Endodermal cell (in vitro differentiated cells): ENCODE results near the gene ANXA10. TPM values are rescaled to one million over a fixed set of nuclear protein-coding genes. Genes with fewer than 3 reads are reported as not detected.

Source experiments
- DNase-seq: peaks from one replicate; pipeline ENCODE4 v3.0.0-alpha.2; 2017
- H3K27ac ChIP-seq: 2 replicates; pipeline ENCODE4 v1.5.1; 2013; ENCODE audit warnings: mild to moderate bottlenecking, low read depth, low read length, moderate library complexity
- H3K27me3 ChIP-seq: 2 replicates; pipeline ENCODE4 v1.6.1; 2013; ENCODE audit warnings: mild to moderate bottlenecking, low read length, moderate library complexity; ENCODE audit not compliant: insufficient read depth, control insufficient read depth, poor library complexity, severe bottlenecking
- H3K36me3 ChIP-seq: 2 replicates; pipeline ENCODE4 v1.7.0; 2013; ENCODE audit warnings: mild to moderate bottlenecking, low read length, moderate library complexity; ENCODE audit not compliant: control insufficient read depth, insufficient read depth
- H3K4me1 ChIP-seq: one replicate; pipeline ENCODE4 v1.7.0; 2013; ENCODE audit warnings: low read length; ENCODE audit not compliant: control insufficient read depth, insufficient read depth
- H3K4me3 ChIP-seq: 2 replicates; pipeline ENCODE4 v1.5.1; 2013; ENCODE audit warnings: mild to moderate bottlenecking, low read length, moderate library complexity
- H3K9ac ChIP-seq: 2 replicates; pipeline ENCODE4 v1.6.1; 2013; ENCODE audit warnings: mild to moderate bottlenecking, low read length, moderate library complexity; ENCODE audit not compliant: poor library complexity, severe bottlenecking; ENCODE audit errors: extremely low read depth
- H3K9me3 ChIP-seq: 2 replicates; pipeline ENCODE4 v1.6.1; 2013; ENCODE audit warnings: mild to moderate bottlenecking, low read length, moderate library complexity; ENCODE audit not compliant: control insufficient read depth
- H3K27ac Mint-ChIP-seq: 2 replicates; pipeline ENCODE4 v1.8.0; 2020; ENCODE audit warnings: mixed read lengths
- H3K27me3 Mint-ChIP-seq: 2 replicates; pipeline ENCODE4 v1.8.0; 2021; ENCODE audit warnings: mild to moderate bottlenecking, mixed read lengths; ENCODE audit not compliant: insufficient read depth
- H3K36me3 Mint-ChIP-seq: 2 replicates; pipeline ENCODE4 v1.8.0; 2020; ENCODE audit warnings: low read depth, mixed read lengths
- H3K4me1 Mint-ChIP-seq: 2 replicates; pipeline ENCODE4 v1.8.0; 2020; ENCODE audit warnings: mixed read lengths
- H3K4me3 Mint-ChIP-seq: 2 replicates; pipeline ENCODE4 v1.8.0; 2020; ENCODE audit warnings: mild to moderate bottlenecking, moderate library complexity, mixed read lengths
- H3K9me3 Mint-ChIP-seq: 2 replicates; pipeline ENCODE4 v1.8.0; 2020; ENCODE audit warnings: mild to moderate bottlenecking, mixed read lengths
- WGBS, 2 experiments: methylation state at CpG; one replicate each; pipeline versions ENCODE4 v1.1.5 to v1.1.7; 2013; ENCODE audit warnings: missing lambda C conversion rate in 2 of 2, mixed read lengths in 1 of 2; ENCODE audit not compliant: insufficient coverage in 1 of 2, insufficient read length in 1 of 2; 5-methylcytosine and 5-hydroxymethylcytosine counted together
- total RNA-seq, 2 donors: library from RNA; stranded (reverse); fragmentation: NEBNext Ultra II Directional in 1 of 2; extraction: Animal tissue kit (Norgen Biotek cat#: 25700) in 1 of 2; gene quantifications; 2 replicates in 1 of 2; 3 replicates in 1 of 2; pipeline ENCODE4 v1.2.1, GENCODE V29; 2021
- TF ChIP-seq, protein P1 (sequence below): fragments of 200-600 bp; sonication (generic); conservative IDR thresholded peaks from 2 replicates; pipeline ENCODE4 v1.5.0; 2021; ENCODE audit warnings: antibody characterized with exemption, mild to moderate bottlenecking

The ANXA10 gene
- total RNA-seq, 2 donors from 2014 or later, result not detected

DNA sequence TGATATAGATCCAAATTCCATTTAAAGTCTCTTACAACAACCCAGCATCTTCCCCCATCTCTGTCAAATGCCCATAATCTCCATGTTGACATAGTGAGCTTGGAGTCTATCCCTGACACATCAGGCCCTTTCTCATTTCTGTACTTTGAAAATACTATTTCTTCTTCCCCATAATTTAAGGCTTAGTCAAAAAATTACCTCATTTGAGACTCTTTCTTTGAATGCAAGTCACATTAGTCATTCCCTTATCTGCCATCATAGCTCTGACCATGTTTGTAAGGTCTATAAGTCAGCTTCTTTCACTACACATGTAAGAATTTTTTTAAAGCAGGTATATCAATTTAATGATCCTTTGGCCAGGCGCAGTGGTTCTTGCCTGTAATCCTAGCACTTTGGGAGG lies 126.3 kb downstream of the ANXA10 start:
- no peaks in the 10 kb centered on the region for H3K27me3 ChIP-seq
- H3K36me3 ChIP-seq, result no peaks in the 10 kb centered on the region
- 90% methylated on average over 1 of the region's 1 CpG; no CpG with 5 or more reads in 1 of the 2 experiments for WGBS, 2 experiments
- DNase-seq, result no peak
- no peak overlapping the region for H3K4me3 ChIP-seq
- no peaks in the 10 kb centered on the region for H3K9me3 ChIP-seq
- Mint-ChIP-seq H3K27ac (no peak overlapping the region), H3K36me3 (no peaks in the 10 kb centered on the region), H3K4me1 (no peaks in the 10 kb centered on the region), H3K4me3 (no peak overlapping the region), H3K9me3 (peaks cover 4% of the 10 kb centered on the region), H3K27me3 (no peaks in the 10 kb centered on the region)
- H3K9ac ChIP-seq, result no peak overlapping the region
- no peak overlapping the region for H3K27ac ChIP-seq
- H3K4me1 ChIP-seq, result no peaks in the 10 kb centered on the region
- TF ChIP-seq, protein P1, sequence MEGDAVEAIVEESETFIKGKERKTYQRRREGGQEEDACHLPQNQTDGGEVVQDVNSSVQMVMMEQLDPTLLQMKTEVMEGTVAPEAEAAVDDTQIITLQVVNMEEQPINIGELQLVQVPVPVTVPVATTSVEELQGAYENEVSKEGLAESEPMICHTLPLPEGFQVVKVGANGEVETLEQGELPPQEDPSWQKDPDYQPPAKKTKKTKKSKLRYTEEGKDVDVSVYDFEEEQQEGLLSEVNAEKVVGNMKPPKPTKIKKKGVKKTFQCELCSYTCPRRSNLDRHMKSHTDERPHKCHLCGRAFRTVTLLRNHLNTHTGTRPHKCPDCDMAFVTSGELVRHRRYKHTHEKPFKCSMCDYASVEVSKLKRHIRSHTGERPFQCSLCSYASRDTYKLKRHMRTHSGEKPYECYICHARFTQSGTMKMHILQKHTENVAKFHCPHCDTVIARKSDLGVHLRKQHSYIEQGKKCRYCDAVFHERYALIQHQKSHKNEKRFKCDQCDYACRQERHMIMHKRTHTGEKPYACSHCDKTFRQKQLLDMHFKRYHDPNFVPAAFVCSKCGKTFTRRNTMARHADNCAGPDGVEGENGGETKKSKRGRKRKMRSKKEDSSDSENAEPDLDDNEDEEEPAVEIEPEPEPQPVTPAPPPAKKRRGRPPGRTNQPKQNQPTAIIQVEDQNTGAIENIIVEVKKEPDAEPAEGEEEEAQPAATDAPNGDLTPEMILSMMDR, result no peak

DNA sequence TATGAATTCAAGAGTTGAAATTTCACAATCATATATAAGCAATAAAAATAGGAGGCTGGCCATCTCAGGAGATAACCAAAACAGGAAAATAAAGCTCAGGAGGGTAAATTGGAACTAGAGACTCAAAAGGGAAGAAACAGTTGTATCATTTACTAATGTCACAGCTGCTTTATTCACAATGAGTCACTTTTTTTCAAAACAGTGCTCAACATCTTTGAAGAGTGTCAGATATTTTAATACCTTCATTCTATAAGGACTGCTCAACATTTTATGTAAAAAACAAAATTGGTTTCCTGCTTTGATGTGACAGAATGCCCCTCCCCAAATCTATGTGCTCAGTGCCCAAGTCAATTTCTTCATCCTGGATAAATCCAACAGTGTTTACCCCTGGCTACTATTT lies 128.6 kb downstream of the ANXA10 start:
- H3K9ac ChIP-seq, result no peak overlapping the region
- Mint-ChIP-seq H3K4me1 (no peaks in the 10 kb centered on the region), H3K36me3 (no peaks in the 10 kb centered on the region), H3K4me3 (no peak overlapping the region), H3K9me3 (peaks cover 4% of the 10 kb centered on the region), H3K27ac (no peak overlapping the region), H3K27me3 (no peaks in the 10 kb centered on the region)
- no peaks in the 10 kb centered on the region for H3K9me3 ChIP-seq
- H3K27ac ChIP-seq, result no peak overlapping the region
- TF ChIP-seq, protein P1, result no peak
- no peak for DNase-seq
- no peaks in the 10 kb centered on the region for H3K27me3 ChIP-seq
- no peaks in the 10 kb centered on the region for H3K4me1 ChIP-seq
- no peaks in the 10 kb centered on the region for H3K36me3 ChIP-seq
- no peak overlapping the region for H3K4me3 ChIP-seq

DNA sequence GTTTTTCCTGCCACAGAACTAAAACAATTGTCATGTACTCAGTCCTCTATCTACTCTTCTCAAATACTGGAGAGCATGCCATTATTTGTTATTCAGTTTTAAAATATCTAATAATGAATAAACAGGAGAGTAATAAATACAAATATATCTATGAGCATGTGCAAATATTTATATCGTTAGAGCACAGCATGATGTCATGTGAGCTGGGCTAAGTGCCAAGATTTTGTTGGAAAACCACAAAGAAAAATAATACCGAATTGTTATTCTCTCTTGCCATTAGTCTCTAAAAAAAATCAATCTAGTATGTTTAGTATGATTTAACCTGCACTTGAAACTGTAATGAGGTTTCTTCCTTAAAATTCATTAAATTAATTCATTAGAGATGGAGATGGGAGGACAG lies 129.0 kb downstream of the ANXA10 start:
- no peak for DNase-seq
- Mint-ChIP-seq H3K4me1 (no peaks in the 10 kb centered on the region), H3K27me3 (no peaks in the 10 kb centered on the region), H3K27ac (no peak overlapping the region), H3K36me3 (no peaks in the 10 kb centered on the region), H3K4me3 (no peak overlapping the region), H3K9me3 (peaks cover 4% of the 10 kb centered on the region)
- Histone ChIP-seq H3K4me1 (no peaks in the 10 kb centered on the region), H3K27ac (no peak overlapping the region), H3K36me3 (no peaks in the 10 kb centered on the region), H3K9me3 (no peaks in the 10 kb centered on the region), H3K27me3 (no peaks in the 10 kb centered on the region), H3K9ac (no peak overlapping the region), H3K4me3 (no peak overlapping the region)
- WGBS, 2 experiments, result 96% methylated on average over 2 of the region's 2 CpGs; no CpG with 5 or more reads in 1 of the 2 experiments
- TF ChIP-seq, protein P1, result no peak

Other genes with a start within 250 kb of the ANXA10 start
- 1 to 10 TPM; 1.6 to 3.1 TPM for gene DDX60, start 226.2 kb downstream of the ANXA10 start, total RNA-seq